Heart left ventricle (tissue), 13 donors: Measurements from ENCODE around the gene NOC3L.

ENCODE experiments used
- POLR2A ChIP-seq, 2 donors: fragments of 450-650 bp; IDR thresholded peaks; one replicate each; pipeline ENCODE4 v1.6.1; 2017; ENCODE audit warnings: antibody characterized with exemption in 2 of 2, mild to moderate bottlenecking in 2 of 2, moderate library complexity in 2 of 2
- TF ChIP-seq, protein P1 (sequence below), 12 donors: fragments of 200-600 bp; sonication (generic) in 4 of 12; IDR thresholded peaks; one replicate each; pipeline versions ENCODE4 v1.5.0 to v1.8.0; 2018 to 2022; ENCODE audit warnings: antibody characterized with exemption in 12 of 12, mild to moderate bottlenecking in 5 of 12
- donor health status: ischemic (EF 13 %, LVEDD 7.1; RV severe dilation, severe dysfunction).
- donor health status: DM: no; HTN: yes; CAD: no.
- donor health status: DM: no; HTN: no; CAD: no.
- donor health status: ischemic (EF 25% LVEDD 6.9; RV normal size, moderate dysfunction).
- donor health status: ischemic (EF 25% LVEDD 5.7; RV mildly dilated, moderate dysfunction).
- donor health status: ischemic (EF 35%, LVEDD 5.7; RV mildly dilated, moderate dysfunction).
- donor health status: nonischemic (EF 11% LVEDD 7.7; RV severe dilation, severe dysfunction).
- donor health status: DM: yes; HTN: yes; CAD: no.
- donor health status: PGD.
- donor health status: ischemic (EF 29% LVEDD 5.4; RV normal size, mild dysfunction).
- donor health status: nonischemic (EF 23%, LVEDD 6.1; RV moderate dilation, normal function).

DNA sequence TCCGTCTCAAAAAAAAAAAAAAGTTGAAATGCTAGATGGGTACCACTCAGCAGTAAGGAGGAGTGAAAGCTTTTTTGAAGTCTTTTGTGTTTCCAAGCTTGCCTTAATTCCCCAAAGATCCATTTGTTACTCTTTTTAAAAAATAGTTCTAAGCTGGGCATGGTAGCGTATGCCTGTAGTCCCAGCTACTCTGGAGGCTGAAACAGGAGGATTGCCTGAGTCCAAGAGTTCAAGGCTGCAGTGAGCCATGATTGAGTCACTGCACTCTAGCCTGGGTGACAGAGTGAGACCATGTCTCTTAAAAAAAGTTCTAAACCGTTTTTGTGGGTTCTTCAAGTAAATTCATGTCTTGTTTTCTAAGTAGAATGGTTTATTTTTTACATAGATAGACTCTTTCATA is 44.9 kb upstream of the NOC3L start:
- TF ChIP-seq, protein P1, sequence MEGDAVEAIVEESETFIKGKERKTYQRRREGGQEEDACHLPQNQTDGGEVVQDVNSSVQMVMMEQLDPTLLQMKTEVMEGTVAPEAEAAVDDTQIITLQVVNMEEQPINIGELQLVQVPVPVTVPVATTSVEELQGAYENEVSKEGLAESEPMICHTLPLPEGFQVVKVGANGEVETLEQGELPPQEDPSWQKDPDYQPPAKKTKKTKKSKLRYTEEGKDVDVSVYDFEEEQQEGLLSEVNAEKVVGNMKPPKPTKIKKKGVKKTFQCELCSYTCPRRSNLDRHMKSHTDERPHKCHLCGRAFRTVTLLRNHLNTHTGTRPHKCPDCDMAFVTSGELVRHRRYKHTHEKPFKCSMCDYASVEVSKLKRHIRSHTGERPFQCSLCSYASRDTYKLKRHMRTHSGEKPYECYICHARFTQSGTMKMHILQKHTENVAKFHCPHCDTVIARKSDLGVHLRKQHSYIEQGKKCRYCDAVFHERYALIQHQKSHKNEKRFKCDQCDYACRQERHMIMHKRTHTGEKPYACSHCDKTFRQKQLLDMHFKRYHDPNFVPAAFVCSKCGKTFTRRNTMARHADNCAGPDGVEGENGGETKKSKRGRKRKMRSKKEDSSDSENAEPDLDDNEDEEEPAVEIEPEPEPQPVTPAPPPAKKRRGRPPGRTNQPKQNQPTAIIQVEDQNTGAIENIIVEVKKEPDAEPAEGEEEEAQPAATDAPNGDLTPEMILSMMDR (IDR thresholded peaks at IDR 0.05): no peak
- no peak for TF ChIP-seq POLR2A (IDR thresholded peaks at IDR 0.05)
